Stomach (tissue), 9 donors: ENCODE data around the gene VSNL1. TPM values are rescaled to one million over a fixed set of nuclear protein-coding genes. Genes with fewer than 3 reads are reported as not detected.
"Not testable (repeated sequence)": the region's sequence is repeated elsewhere in the genome, so short reads cannot be mapped to it uniquely, and the experiment has no call there.

Experiments
- DNase-seq, 2 donors: peaks; one replicate each; pipeline versions ENCODE4 v3.0.0 to v3.0.0-alpha.2; 2013 to 2019
- H3K27ac ChIP-seq, 5 donors: fragments of 200-600 bp in 4 of 5; sonication (generic) in 4 of 5; one replicate each; pipeline ENCODE4 v1.5.1; 2013 to 2019; ENCODE audit warnings: mild to moderate bottlenecking in 1 of 5, moderate library complexity in 1 of 5
- H3K27me3 ChIP-seq, 3 donors: fragments of 200-600 bp; sonication (generic); one replicate each; pipeline ENCODE4 v1.5.1; 2017 to 2019; ENCODE audit warnings: mixed run types in 1 of 3
- H3K36me3 ChIP-seq, 4 donors: fragments of 200-600 bp; sonication (generic); 1 replicate in 3 of 4; 2 replicates in 1 of 4; pipeline ENCODE4 v1.5.1; 2016 to 2019
- H3K4me1 ChIP-seq, 4 donors: fragments of 200-600 bp; sonication (generic); one replicate each; pipeline ENCODE4 v1.5.1; 2016 to 2019
- H3K4me3 ChIP-seq, 4 donors: fragments of 200-600 bp; sonication (generic) in 3 of 4; one replicate each; pipeline ENCODE4 v1.5.1; 2016 to 2019; ENCODE audit warnings: mild to moderate bottlenecking in 1 of 4
- H3K9me3 ChIP-seq, 4 donors: fragments of 200-600 bp; sonication (generic); one replicate each; pipeline ENCODE4 v1.5.1; 2016 to 2019
- EP300 ChIP-seq: sonication (generic); formaldehyde crosslinking; IDR thresholded peaks from one replicate; pipeline ENCODE4 v1.6.1; 2017; ENCODE audit warnings: antibody characterized with exemption
- POLR2A ChIP-seq, 4 donors: fragments of 450-650 bp; IDR thresholded peaks; one replicate each; pipeline ENCODE4 v1.6.1; 2016; ENCODE audit warnings: antibody characterized with exemption in 4 of 4, control low read depth in 2 of 4, mild to moderate bottlenecking in 1 of 4, moderate library complexity in 1 of 4
- POLR2AphosphoS5 ChIP-seq, 3 donors: sonication (generic); formaldehyde crosslinking; IDR thresholded peaks; one replicate each; pipeline ENCODE4 v1.6.1; 2016; ENCODE audit warnings: antibody characterized with exemption in 3 of 3
- WGBS, 5 donors: extraction: QIAGEN DNeasy Blood & Tissue Kit in 3 of 5; methylation state at CpG; one replicate each; pipeline versions ENCODE4 v1.1.5 to v1.1.7; 2013 to 2018; 5-methylcytosine and 5-hydroxymethylcytosine counted together
- intact Hi-C: fragments of 100-400 bp; cut with DNase I; formaldehyde crosslinking; loops from one replicate; pipeline ENCODE4 v1.15.1; 2023; ENCODE audit warnings: low total_unique reads
- polyA plus RNA-seq, 3 donors: library from polyadenylated mRNA; stranded (reverse); fragments of 200-250 nt; gene quantifications; one replicate each; pipeline ENCODE4 v1.2.3, GENCODE V29; 2013
- total RNA-seq, 5 donors: library from RNA; depleted of rRNA; stranded (reverse); fragments of >200 nt; gene quantifications; one replicate each; pipeline versions ENCODE4 v1.1.0 to v1.2.3, GENCODE V29; 2014 to 2016
- TF ChIP-seq, protein P1 (sequence below), 7 experiments: fragments of 450-650 bp in 4 of 7; fragments of 200-600 bp in 3 of 7; sonication (generic) in 3 of 7; IDR thresholded peaks; one replicate each; pipeline ENCODE4 v1.5.1; 2016 to 2019; ENCODE audit warnings: antibody characterized with exemption in 7 of 7, control low read depth in 2 of 7, mild to moderate bottlenecking in 1 of 7
- donor health status: healthy with polysubstance abuse.
- donor health status: Bipolar disorder and iron deficiency.
- donor health status: healthy.

The VSNL1 gene
- total and polyA plus RNA-seq, 8 donors = 0.44 to 21.9 (median 11.0) TPM; not detected in 4

DNA sequence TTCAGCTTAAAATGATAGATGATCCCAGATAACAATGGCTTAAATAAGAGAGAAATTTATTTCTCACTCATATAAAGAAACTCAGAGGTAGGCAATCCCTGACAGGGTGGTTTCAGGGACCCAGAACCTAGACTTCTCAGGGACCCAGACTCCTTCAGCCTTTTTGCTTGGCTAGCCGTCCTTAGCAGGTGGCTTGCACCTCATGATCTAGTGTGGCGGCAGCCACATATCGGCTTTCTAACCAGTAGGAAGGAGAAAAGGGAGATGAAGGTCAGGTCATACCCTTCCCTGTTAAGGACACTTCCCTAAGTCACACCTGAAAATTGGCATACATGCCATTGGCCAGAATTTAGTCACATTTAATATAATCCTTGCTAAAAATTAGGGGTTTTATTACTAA lies 18.4 kb downstream of the VSNL1 start:
- H3K27me3 ChIP-seq = no peaks in the 10 kb centered on the region
- no peak overlapping the region for H3K4me3 ChIP-seq
- no peaks in the 10 kb centered on the region for H3K4me1 ChIP-seq
- intact Hi-C loops = no loop called here
- TF ChIP-seq, protein P1, sequence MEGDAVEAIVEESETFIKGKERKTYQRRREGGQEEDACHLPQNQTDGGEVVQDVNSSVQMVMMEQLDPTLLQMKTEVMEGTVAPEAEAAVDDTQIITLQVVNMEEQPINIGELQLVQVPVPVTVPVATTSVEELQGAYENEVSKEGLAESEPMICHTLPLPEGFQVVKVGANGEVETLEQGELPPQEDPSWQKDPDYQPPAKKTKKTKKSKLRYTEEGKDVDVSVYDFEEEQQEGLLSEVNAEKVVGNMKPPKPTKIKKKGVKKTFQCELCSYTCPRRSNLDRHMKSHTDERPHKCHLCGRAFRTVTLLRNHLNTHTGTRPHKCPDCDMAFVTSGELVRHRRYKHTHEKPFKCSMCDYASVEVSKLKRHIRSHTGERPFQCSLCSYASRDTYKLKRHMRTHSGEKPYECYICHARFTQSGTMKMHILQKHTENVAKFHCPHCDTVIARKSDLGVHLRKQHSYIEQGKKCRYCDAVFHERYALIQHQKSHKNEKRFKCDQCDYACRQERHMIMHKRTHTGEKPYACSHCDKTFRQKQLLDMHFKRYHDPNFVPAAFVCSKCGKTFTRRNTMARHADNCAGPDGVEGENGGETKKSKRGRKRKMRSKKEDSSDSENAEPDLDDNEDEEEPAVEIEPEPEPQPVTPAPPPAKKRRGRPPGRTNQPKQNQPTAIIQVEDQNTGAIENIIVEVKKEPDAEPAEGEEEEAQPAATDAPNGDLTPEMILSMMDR (IDR thresholded peaks at IDR 0.05) = no peak
- no peak overlapping the region for H3K27ac ChIP-seq
- no peaks in the 10 kb centered on the region for H3K9me3 ChIP-seq
- no peaks in the 10 kb centered on the region for H3K36me3 ChIP-seq
- 70 to 91% (median 87%) methylated on average over 3 of the region's 3 CpGs for WGBS, 5 donors
- DNase-seq = no peak

DNA sequence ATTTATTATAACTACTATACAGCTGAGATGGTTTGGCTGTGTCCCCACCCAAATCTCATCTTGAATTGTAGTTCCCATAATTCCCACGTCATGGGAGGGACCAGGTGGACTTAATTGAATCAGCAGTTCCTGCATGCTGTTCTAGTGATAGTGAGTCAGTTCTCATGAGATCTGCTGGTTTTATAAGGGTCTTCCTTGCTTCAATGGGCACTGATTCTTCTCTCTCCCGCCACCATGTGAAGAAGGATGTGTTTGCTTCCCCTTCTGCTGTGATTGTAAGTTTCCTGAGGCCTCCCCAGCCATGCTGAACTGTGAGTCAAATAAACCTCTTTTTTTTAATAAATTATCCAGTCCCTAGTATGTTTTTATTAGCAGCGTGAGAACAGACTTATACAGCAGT lies 25.2 kb downstream of the VSNL1 start:
- H3K4me1 ChIP-seq, H3K9me3 ChIP-seq, H3K27ac ChIP-seq, H3K4me3 ChIP-seq, H3K27me3 ChIP-seq, H3K36me3 ChIP-seq, DNase-seq, intact Hi-C loops: not testable (repeated sequence)
- WGBS, 5 donors = 78 to 89% (median 88%) methylated on average over 3 of the region's 3 CpGs

DNA sequence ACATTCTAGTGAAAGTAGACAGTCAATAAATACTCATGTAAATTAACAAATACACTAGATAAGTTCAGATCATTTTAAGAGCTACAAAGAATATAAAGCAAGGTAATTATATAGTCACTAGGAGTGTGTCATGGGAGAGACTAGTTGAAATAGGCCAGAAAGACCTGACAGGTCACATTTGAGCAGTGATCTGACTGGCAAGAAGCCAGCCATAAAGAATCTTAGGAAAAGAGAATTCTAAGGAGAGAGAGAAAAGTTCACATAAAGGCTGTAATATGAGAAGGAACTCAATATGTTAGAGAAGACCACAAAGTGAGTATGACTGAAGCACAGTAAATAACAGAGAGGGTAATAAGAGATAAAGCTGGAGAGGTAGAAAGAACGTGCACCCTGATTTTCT lies 31.2 kb downstream of the VSNL1 start:
- DNase-seq = no peak
- no peak overlapping the region for H3K27ac ChIP-seq
- H3K36me3 ChIP-seq = no peaks in the 10 kb centered on the region
- no peak for TF ChIP-seq EP300
- TF ChIP-seq, protein P1 (IDR thresholded peaks at IDR 0.05) = no peak
- TF ChIP-seq POLR2AphosphoS5 (IDR thresholded peaks at IDR 0.05) = no peak
- no peak for TF ChIP-seq POLR2A (IDR thresholded peaks at IDR 0.05)
- H3K4me3 ChIP-seq = no peak overlapping the region
- WGBS, 5 donors = 14 to 75% (median 30%) methylated on average over 1 of the region's 1 CpG
- no peaks in the 10 kb centered on the region for H3K9me3 ChIP-seq
- H3K4me1 ChIP-seq = no peaks in the 10 kb centered on the region
- intact Hi-C loops = no loop called here
- no peaks in the 10 kb centered on the region for H3K27me3 ChIP-seq

DNA sequence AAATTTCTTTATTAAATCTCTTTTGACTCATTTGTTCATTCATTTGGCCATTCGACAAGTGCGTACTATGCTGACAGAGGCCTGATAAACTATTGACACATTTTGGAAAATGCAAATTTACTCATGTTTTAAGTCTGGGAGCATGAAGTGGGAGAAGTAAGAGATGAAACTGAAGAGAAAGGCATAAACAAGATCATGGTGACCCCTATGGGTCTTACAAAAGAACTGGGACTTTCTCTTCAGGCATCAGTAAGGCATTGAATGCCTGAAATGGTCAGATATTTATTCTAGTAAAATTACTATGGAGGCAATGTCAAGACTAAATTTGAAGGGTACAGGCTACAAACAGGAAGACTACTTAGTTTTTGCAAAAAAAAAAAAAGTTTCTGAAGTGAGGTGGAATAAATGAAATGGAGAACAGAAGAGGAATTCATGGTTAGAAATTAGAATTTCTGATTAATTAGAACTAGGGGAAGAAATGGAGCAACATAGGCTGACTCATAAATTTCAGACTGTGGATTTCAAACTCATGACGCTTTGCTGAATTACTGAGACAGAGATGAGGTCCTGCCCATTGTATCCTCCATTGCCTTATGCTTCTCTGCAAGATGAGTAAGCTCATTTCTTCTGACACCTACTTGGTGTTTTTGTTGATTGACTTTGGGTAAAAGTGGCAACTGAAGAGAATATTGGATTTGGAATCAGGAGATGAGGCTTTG lies 32.7 kb downstream of the VSNL1 start:
- intact Hi-C loops = no loop called here
- no peak for DNase-seq
- no peak overlapping the region for H3K27ac ChIP-seq
- WGBS, 5 donors = 67 to 76% (median 71%) methylated on average over 3 of the region's 3 CpGs
- H3K36me3 ChIP-seq = no peaks in the 10 kb centered on the region
- TF ChIP-seq POLR2AphosphoS5 (IDR thresholded peaks at IDR 0.05) (no peak), POLR2A (IDR thresholded peaks at IDR 0.05) (no peak), EP300 (no peak)
- TF ChIP-seq, protein P1 (IDR thresholded peaks at IDR 0.05) = no peak
- no peaks in the 10 kb centered on the region for H3K27me3 ChIP-seq
- no peak overlapping the region for H3K4me3 ChIP-seq
- no peaks in the 10 kb centered on the region for H3K4me1 ChIP-seq
- no peaks in the 10 kb centered on the region for H3K9me3 ChIP-seq

DNA sequence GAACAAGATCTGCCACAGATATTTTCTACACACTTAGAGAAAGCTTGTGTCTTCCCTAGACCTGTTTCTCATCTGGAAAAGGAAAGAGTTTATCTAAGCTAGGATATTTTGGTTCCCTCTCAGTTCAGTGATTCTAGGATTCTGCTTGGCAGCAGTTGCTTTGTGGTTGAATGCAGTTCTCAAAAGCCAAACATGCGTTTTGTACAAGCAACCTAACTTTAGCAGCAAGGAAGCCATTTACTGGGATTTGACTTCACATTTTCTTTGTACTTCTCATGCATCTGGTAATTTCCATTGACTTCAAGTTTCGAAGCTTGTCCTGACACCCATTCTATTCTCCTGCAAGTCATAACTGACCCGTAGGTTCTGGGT lies 33.3 kb downstream of the VSNL1 start:
- TF ChIP-seq POLR2A (IDR thresholded peaks at IDR 0.05) (no peak), POLR2AphosphoS5 (IDR thresholded peaks at IDR 0.05) (no peak), EP300 (no peak)
- TF ChIP-seq, protein P1 (IDR thresholded peaks at IDR 0.05) = no peak
- WGBS, 5 donors = 52 to 82% (median 78%) methylated on average over 3 of the region's 3 CpGs
- intact Hi-C loops = no loop called here
- no peaks in the 10 kb centered on the region for H3K4me1 ChIP-seq
- H3K4me3 ChIP-seq = no peak overlapping the region
- H3K36me3 ChIP-seq = no peaks in the 10 kb centered on the region
- H3K27ac ChIP-seq = no peak overlapping the region
- H3K9me3 ChIP-seq = no peaks in the 10 kb centered on the region
- no peaks in the 10 kb centered on the region for H3K27me3 ChIP-seq
- no peak for DNase-seq
